HG03575 (cell line): ENCODE results near the gene MAPKAPK3.
"Not testable (repeated sequence)": the region's sequence is repeated elsewhere in the genome, so short reads cannot be mapped to it uniquely, and the experiment has no call there.

ENCODE experiments used
- ATAC-seq: cut with Tn5 transposase; IDR thresholded peaks from one replicate; pipeline ENCODE4 v1.9.1; 2021; ENCODE audit not compliant: unreplicated experiment, insufficient number of reproducible peaks, low FRiP score; ENCODE audit errors: extremely low read depth

The MAPKAPK3 gene

DNA sequence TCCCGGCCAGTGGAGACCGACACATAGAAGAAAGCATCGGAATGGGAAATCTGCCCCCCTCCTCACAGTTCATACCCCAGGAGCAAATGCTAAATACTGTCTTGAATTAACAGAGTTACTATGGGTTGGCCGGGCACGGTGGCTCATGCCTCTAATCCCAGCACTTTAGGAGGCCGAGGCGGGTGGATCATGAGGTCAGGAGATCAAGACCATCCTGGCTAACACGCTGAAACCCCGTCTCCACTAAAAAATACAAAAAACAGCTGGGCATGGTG, 48.8 kb downstream of the MAPKAPK3 start:
- not testable (repeated sequence) for ATAC-seq

DNA sequence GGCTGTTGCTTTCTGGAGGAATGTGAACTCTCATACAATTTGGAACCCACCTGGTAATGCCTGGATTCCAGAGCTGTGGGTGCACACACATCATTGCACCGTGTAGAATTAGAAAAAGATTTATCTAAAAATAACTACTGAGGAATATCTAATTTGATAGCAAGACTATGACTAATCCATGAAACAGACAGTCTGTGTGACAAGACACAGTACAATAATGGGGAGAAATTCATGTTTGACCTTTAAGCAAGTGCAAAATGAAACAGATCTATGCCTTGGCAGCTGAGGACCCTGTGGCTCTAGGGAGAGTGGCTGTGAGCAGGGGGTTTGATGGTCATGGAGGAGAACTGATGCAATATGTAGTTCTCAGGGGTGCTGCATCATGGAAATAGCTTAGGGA, 49.9 kb downstream of the MAPKAPK3 start:
- ATAC-seq, result no peak

DNA sequence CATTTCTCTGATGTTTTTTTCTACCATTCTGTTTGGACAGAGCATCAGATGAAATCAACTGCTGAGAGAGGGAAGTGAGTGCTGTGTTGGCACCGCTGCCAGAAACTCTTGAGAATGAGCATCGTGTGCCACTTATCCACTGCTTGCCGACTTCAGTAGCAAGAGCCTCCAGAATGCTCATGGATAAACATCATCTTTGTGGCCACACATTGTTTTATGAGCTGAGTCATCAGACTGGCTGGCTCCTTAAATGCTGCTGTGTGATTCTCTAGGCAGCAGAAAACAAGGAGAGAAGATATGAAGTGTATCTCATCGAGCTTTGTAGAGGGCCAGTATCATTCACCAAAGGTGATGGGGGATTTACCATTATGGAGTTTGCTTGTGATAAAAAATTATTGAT, 54.4 kb downstream of the MAPKAPK3 start:
- no peak for ATAC-seq

DNA sequence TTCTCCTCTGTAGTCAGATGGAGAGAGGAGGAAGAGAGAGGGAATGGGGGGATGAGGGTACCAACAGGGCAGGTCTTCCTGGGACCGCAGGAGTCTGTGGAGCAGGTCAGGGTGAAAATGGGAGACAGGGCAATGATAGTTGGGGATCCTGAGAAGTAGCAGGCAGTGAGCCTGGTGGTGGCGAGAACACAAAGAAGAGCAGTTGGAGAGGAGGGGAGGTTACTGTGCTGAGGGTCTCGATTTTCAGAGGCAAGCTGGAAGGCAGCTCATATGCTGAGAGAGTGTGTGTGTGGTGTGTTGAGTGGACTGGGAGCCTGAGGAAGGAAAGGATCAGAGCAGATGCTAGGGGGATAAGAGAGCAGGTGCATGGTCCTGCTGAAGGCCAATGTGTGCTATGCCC, 55.7 kb downstream of the MAPKAPK3 start:
- ATAC-seq, result no peak

DNA sequence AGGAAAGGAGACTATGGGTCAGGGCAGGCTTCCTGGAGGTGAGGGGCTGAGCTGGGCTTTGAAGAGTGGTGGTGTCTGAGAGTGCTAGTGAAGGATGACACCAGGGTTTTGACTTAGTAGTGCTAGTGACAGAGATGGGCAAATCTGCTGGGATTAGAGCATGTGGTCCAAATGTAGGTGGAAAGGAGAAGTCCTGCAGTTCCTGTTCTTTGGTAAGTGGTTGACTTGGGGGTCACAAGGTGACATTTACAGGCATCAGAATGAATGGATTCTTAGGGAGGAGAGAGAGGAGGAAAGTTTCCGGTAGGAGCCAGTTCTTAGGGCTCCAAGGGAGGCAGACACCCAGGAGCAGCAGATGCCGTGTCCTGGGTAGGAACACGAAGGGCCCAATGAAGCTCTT, 57.0 kb downstream of the MAPKAPK3 start:
- no peak for ATAC-seq

DNA sequence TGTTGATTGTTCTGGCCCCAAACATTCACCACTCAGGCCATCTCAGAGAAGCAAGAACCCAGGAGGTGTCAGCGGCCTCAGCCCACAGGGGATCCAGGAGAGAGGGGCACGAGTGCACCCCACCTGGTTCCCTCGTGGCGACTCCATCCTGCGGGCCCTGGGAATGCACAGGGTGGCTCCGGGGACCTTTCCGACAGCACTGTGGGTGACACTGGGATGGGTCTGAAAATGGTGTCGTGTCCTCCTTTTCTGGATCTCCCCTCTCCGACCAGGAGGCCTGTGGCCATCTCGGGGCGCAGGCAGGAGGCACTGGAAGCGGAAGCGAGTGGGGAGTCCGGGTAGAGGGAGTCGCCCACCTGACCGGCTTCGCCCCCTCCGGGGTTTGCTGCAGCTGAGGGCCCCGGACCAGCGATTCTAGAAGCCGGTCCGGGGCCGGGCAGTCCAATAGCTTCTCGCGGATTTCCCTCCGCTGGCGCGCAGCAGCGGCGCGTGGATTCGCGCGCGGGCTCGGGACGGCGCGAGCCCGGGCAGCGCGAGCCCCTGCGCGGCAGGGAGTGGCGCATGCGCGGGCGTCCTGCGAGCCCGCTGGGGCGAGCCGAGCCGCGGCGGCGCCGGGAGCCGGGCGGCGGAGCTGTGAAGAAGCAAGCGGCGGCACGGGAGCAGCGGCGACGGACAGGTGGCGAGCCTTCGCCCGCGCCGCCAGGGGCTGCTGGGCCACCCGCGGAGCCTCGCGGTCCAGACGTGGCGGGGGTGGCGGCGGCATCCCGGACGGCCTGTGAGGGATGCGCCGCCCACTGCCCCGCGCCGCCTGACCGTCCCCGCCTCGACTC, 57.6 kb downstream of the MAPKAPK3 start, which contains the start of gene DOCK3:
Gene DOCK3, plus strand, starts transcription at position 579 of the 830 bp plus-strand sequence. CDS start 337 bp downstream, outside the sequence.
- no peak for ATAC-seq

DNA sequence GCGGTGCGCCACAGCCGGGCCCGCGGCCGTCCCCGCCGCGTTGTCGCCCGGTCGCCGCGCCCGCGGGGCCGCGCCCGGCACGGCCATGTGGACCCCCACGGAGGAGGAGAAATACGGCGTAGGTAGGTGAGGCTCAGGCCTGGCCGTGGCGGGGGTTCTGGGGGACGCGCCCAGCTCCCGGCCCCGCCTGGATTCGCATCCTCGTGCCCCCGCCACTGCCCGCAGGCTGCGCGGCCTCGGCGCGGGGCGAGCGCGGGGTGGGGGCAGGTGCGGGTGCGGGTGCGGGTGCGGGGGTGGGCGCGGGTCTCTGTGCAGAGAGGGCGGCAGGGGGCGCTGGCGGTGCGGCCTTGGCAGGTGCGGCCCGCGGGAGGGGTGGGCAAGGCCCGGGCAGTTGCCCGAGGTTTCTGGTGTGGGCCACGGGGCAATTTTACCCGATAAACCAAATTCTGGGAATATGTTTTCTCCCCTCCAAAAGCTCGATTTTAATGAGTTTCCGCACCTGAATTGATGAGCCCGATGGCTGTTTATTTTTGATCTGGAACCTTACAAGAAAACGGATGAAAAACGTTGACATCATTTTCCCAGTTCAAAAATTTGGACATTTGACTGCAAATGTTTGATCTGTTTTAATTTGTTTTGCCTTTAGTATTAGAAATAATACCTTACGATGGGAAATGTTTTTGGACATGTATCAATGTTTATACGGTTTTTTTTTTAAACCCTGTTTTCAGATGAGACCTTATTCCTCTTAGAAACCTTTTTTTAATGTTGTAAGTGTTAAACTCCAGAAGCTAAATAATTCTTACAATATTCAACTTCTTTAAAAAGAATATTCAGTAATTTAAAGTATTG, 58.5 kb downstream of the MAPKAPK3 start:
- no peak for ATAC-seq

DNA sequence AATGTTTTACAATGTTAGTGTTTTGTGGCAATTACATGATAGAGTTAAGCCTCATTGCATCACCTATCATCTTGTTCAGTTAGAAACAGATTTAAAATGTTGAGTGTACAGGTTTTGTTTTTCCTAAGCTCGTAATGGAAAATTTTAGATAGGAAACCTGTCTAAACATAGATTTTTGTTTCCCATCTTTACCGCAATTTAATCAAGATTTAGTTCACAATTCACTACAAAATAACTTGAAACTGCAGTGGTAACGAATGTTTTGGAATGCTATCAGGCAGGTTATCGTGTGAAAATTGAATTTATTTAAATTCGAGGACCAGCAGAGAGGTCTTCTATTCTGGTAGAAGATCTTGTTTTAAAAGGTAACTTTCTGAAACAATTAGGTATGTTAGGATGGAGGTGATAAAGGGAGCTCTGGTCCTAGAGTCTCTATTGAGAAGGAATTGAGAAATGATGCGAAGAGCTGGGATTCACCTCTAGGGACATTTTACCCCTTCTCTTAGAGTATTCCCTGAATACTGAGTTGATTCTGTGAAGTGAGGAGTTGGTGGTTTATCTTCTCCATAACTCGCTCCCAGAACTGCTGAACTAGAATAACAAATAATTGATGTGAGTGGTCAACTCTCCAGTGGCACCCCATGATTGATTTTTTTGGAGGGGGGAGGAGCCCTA, 59.2 kb downstream of the MAPKAPK3 start:
- no peak for ATAC-seq

DNA sequence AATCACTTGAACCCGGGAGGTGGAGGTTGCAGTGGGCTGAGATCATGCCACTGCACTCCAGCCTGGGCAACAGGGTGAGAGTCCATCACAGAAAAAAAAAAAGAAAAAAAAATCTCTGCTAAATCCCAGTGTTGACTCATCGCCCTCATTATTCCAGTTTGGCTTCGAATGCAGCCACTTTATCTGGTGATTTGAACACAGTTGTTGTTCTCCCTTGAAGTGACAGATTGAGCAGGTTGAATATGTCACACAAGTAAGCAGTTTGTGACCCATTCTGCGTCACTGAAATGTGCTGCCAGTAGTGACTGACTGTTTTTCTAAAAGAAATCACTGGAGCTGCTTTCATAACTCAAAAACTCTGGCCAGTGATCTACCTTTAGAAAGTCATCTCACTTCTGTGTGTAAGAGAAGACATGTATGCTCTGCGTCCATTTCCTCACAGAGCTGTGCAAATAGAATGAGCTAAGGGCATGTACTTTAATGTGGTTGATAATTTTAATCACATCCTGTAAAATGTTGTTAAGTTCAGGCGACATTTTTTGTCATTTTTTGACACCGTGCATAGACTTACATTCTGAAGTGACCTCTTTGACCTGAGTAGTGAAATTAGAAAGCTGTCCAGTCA, 70.3 kb downstream of the MAPKAPK3 start:
- no peak for ATAC-seq

DNA sequence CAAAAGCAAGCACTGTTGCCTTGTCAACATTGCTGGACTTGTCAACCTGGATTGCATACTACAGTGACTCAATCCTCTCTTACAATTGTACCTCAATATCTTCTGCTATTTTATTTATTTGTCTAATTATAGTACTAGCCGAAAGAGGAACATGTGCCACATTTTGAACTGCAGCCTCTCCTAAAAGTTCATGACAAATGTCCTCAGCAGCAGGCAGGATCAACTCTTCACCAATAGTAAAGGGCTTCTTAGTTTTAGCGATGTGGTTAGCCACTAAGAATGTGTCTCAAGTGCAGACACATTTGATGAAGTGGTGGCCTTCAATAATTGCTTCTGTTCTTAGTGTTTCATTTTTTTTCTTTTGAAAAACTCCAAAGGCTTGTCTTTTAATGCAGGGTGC, 71.0 kb downstream of the MAPKAPK3 start:
- no peak for ATAC-seq

DNA sequence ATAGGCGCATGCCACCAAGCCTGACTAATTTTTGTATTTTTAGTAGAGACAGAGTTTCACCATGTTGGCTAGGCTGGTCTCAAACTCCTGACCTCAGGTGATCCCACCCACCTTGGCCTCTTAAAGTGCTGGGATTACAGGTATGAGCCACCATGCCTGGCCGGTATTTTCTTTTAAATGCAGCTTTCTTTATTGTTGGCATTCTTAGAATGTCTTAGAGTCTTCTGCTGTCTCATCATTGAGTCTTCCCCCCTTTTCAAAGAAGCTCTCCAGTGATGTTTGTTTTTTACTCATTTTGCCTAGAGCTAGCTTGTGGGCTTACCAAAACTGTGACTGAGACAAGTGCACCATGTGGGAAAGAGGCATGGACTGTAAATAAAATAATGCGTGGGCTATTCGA, 71.7 kb downstream of the MAPKAPK3 start:
- not testable (repeated sequence) for ATAC-seq

DNA sequence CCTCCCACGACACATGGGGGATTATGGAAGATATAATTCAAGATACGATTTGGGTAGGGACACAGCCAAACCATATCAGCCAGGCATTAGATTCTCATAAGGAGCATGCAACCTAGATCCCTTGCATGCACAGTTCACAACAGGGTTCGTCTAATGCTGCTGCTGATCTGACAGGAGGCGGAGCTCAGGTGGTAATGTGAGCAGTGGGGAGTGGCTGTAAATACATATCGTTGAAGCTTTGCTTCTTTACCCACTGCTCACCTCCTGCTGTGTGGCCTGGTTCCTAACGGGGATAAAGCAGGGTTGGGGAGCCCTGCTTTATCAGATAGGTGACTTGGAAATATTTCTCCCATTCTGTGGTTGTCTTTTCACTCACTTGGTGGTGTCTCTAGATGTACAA, 72.6 kb downstream of the MAPKAPK3 start:
- no peak for ATAC-seq

DNA sequence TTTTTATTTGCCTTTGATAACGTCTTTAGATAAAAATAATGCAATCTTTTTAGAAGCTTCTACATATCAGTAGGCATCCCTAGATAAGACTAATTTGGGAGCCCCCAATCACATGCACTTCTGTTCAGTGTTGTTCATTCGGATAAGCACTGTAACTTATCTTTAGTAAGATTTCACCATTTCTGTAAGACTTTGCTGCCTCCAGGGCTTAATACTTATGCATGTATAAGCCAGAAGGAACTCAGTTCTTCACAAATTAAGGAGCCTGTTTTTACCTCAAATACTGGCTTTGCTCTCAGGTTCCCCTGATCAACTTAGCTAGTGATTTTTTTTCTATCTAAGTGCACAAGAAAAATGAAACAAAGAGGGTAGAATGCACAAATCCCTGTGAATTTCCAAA, 78.1 kb downstream of the MAPKAPK3 start:
- ATAC-seq, result no peak

DNA sequence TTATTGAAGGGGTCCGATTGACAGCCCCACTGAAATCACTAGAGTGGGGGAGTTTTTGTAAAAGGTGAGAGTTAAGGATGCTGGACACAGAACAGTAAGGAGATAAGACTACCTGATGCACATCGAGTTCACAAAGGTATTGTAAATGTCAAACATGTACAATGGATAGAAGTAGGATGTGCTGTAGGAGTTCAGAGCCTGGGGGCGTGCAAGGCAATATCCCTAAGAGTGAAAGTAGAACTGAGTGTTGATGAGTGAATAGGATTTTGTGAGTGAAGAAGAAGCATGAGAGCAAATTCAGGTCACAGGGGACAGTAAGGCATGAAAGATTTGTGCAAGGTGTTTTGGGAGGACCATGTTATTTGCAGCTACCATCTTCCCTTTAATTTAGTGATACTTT, 79.3 kb downstream of the MAPKAPK3 start:
- ATAC-seq, result no peak

DNA sequence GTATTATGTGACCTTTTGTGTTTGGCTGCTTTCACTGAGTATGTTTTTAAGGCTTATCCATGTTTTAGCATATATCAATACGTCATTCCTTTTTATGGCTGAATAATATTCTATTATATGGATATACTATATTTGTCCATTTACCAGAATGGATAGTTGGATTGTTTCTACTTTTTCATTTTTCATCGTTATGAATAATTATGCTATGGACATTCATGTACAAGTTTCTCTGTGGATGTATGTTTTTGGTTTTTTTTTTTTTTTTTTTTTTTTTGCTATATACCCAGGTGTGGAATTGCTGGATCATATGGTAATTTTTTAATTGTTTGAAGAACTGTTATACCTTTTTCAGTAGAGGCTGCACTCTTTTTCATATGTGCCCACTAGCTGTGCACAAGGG, 81.3 kb downstream of the MAPKAPK3 start:
- no peak for ATAC-seq
